HEK293T (cell line): Measurements from ENCODE around the gene ZNF791.
A peak's percentile ranks its signal among the peaks of the same experiment; 100 is the strongest.

Source experiments
- CTCF ChIA-PET: fragments of 350-600 bp; formaldehyde crosslinking; extraction: SDS; loops from one replicate; lab custom pipeline; 2021; ENCODE audit warnings: antibody characterized with exemption, inconsistent platforms; lab: Yijun Ruan, JAX
- POLR2A ChIA-PET: fragments of 350-600 bp; formaldehyde crosslinking; extraction: SDS; loops from one replicate; lab custom pipeline; 2020; ENCODE audit warnings: antibody characterized with exemption, inconsistent platforms; lab: Yijun Ruan, JAX
- DNase-seq: peaks from one replicate; pipeline ENCODE4 v3.0.0; 2012; ENCODE audit warnings: mixed read lengths; ENCODE audit errors: extremely low spot score
- ARNT ChIP-seq: fragments of 450-650 bp; IDR thresholded peaks from 2 replicates; pipeline ENCODE4 v1.6.1; 2017; ENCODE audit warnings: mild to moderate bottlenecking
- BHLHE40 ChIP-seq: fragments of 450-650 bp; IDR thresholded peaks from 2 replicates; pipeline ENCODE4 v1.6.1; 2016; ENCODE audit warnings: mild to moderate bottlenecking, moderate library complexity, borderline replicate concordance
- CTBP1 ChIP-seq: fragments of 450-650 bp; IDR thresholded peaks from 2 replicates; pipeline ENCODE4 v1.6.1; 2016; ENCODE audit warnings: borderline replicate concordance
- ELF4 ChIP-seq: fragments of 450-650 bp; IDR thresholded peaks from 2 replicates; pipeline ENCODE4 v1.6.1; 2017; ENCODE audit warnings: antibody characterized with exemption
- FOXA1 ChIP-seq: fragments of 450-650 bp; IDR thresholded peaks from 2 replicates; pipeline ENCODE4 v1.6.1; 2016; ENCODE audit warnings: mild to moderate bottlenecking
- FOXK2 ChIP-seq: fragments of 450-650 bp; IDR thresholded peaks from 2 replicates; pipeline ENCODE4 v1.6.1; 2016; ENCODE audit warnings: mild to moderate bottlenecking
- FOXM1 ChIP-seq: fragments of 450-650 bp; IDR thresholded peaks from 2 replicates; pipeline ENCODE4 v1.6.1; 2017; ENCODE audit warnings: mild to moderate bottlenecking, borderline replicate concordance
- HDGF ChIP-seq: fragments of 450-650 bp; IDR thresholded peaks from 2 replicates; pipeline ENCODE4 v1.6.1; 2017; ENCODE audit warnings: antibody characterized with exemption, borderline replicate concordance
- L3MBTL2 ChIP-seq: fragments of 450-650 bp; conservative IDR thresholded peaks from 2 replicates; pipeline ENCODE4 v1.6.1; 2016; ENCODE audit warnings: mild to moderate bottlenecking
- LEF1 ChIP-seq: fragments of 450-650 bp; IDR thresholded peaks from 2 replicates; pipeline ENCODE4 v1.6.1; 2017; ENCODE audit warnings: mild to moderate bottlenecking, borderline replicate concordance
- NFRKB ChIP-seq: fragments of 450-650 bp; IDR thresholded peaks from 2 replicates; pipeline ENCODE4 v1.6.1; 2016; ENCODE audit warnings: mild to moderate bottlenecking, moderate library complexity
- PKNOX1 ChIP-seq: fragments of 450-650 bp; IDR thresholded peaks from 2 replicates; pipeline ENCODE4 v1.6.1; 2016
- SP1 ChIP-seq: fragments of 450-650 bp; IDR thresholded peaks from 2 replicates; pipeline ENCODE4 v1.6.1; 2017
- SUZ12 ChIP-seq: fragments of 450-650 bp; IDR thresholded peaks from 2 replicates; pipeline ENCODE4 v1.6.1; 2016; ENCODE audit warnings: mild to moderate bottlenecking
- TARDBP ChIP-seq: fragments of 450-650 bp; IDR thresholded peaks from 2 replicates; pipeline ENCODE4 v1.6.1; 2016
- ZNF384 ChIP-seq: fragments of 450-650 bp; IDR thresholded peaks from 2 replicates; pipeline ENCODE4 v1.6.1; 2016

The ZNF791 gene

GRCh38 chr19:12667731-12668302 is 57.1 kb downstream of the ZNF791 start:
- POLR2A ChIA-PET, result interaction anchor here (0.9 kb wide), 1 partner anchor 28 kb away, joined by 3 read pairs; the partner anchor contains the start of gene FBXW9
- TF ChIP-seq FOXK2 (no peak), PKNOX1 (no peak), CTBP1 (no peak), SUZ12 (no peak), TARDBP (no peak), ELF4 (no peak), NFRKB (no peak), SP1 (no peak), FOXM1 (no peak)
- no peak for DNase-seq

GRCh38 chr19:12668346-12668745 is 57.6 kb downstream of the ZNF791 start:
- CTCF ChIA-PET, result no interaction called here
- TF ChIP-seq SP1 (no peak), FOXM1 (no peak), NFRKB (no peak), SUZ12 (no peak), PKNOX1 (no peak), LEF1 (no peak), ELF4 (no peak), ARNT (no peak), L3MBTL2 (no peak), TARDBP (no peak), FOXK2 (no peak), ZNF384 (no peak), HDGF (no peak), FOXA1 (no peak), CTBP1 (no peak), BHLHE40 (no peak)
- POLR2A ChIA-PET, result interaction anchor here (0.9 to 1.7 kb wide), 4 partner anchors 10 to 59 kb away, joined by 3 to 9 read pairs (median 5); partner anchors contain the start of genes DHPS and FBXW9
- DNase-seq, result no peak

More at GRCh38 chr19:12667731-12668302, 57.1 kb downstream of the ZNF791 start:
- CTCF ChIA-PET, result no interaction called here

GRCh38 chr19:12668932-12669269 is 58.2 kb downstream of the ZNF791 start:
- TF ChIP-seq ELF4 (no peak), SUZ12 (no peak), ZNF384 (no peak)
- CTCF ChIA-PET, result no interaction called here
- POLR2A ChIA-PET, result interaction anchor here (0.8 to 1.7 kb wide), 6 partner anchors 9 to 174 kb away, joined by 3 to 9 read pairs (median 4); partner anchors contain the start of genes DHPS, FBXW9, ZNF490 and ZNF791
- no peak for DNase-seq

GRCh38 chr19:12669270-12670158 is 58.8 kb downstream of the ZNF791 start:
- DNase-seq, result peak; percentile 72
- POLR2A ChIA-PET, result interaction anchor here (0.8 to 1.7 kb wide), 5 partner anchors 9 to 174 kb away, joined by 3 to 9 read pairs (median 6); partner anchors contain the start of genes DHPS, ZNF490 and ZNF791
- CTCF ChIA-PET, result no interaction called here
- no peak for TF ChIP-seq FOXM1
- TF ChIP-seq BHLHE40, result no peak
- 0 out of 2 replicates have a peak, but pooled peaks have one; percentile 21 for TF ChIP-seq TARDBP
- TF ChIP-seq L3MBTL2, result peak; percentile 49
- peak; percentile 99 for TF ChIP-seq ELF4
- no peak for TF ChIP-seq SP1
- peak; percentile 66 for TF ChIP-seq NFRKB
- peak; percentile 91 for TF ChIP-seq FOXK2

GRCh38 chr19:12670159-12670928 is 59.6 kb downstream of the ZNF791 start:
- ChIA-PET POLR2A (interaction anchor here (1.3 to 1.7 kb wide), 3 partner anchors 8 to 59 kb away, joined by 6 to 9 read pairs (median 7); partner anchors contain the start of genes DHPS, ZNF490 and ZNF791), CTCF (interaction anchor here (0.7 to 1.4 kb wide), 2 partner anchors 106 to 1326 kb away, joined by 3 read pairs; no protein-coding TSS in a partner anchor)
- DNase-seq, result no peak
- TF ChIP-seq BHLHE40, result no peak
- no peak for TF ChIP-seq PKNOX1
- TF ChIP-seq LEF1, result no peak
- TF ChIP-seq CTBP1, result no peak
- no peak for TF ChIP-seq TARDBP
- no peak for TF ChIP-seq NFRKB
- no peak for TF ChIP-seq ELF4
- no peak for TF ChIP-seq FOXK2
- no peak for TF ChIP-seq SP1
- TF ChIP-seq L3MBTL2, result no peak
- no peak for TF ChIP-seq ARNT
- no peak for TF ChIP-seq ZNF384
- TF ChIP-seq SUZ12, result no peak
- no peak for TF ChIP-seq FOXM1
- TF ChIP-seq FOXA1, result no peak
- TF ChIP-seq HDGF, result no peak
